ENCODE data around the gene APOD. TPM values are rescaled to one million over a fixed set of nuclear protein-coding genes. Genes with fewer than 3 reads are reported as not detected.
"Not testable (repeated sequence)": the region's sequence is repeated elsewhere in the genome, so short reads cannot be mapped to it uniquely, and the experiment has no call there.

APOD gene
- total and polyA plus RNA-seq, 2 of the 4 experiments (the other 2 are of a cell fraction) = 0.36 TPM; not detected in 1

- no peaks in the 10 kb centered on the region for H3K79me1 ChIP-seq (ENCODE audit: low read depth in 1 of 2, low read length in 2 of 2)
- dilution Hi-C loops (cut with HindIII; ENCODE audit: low sequenced_read_pairs, unreplicated experiment) = no loop called here
- H3K9me1 ChIP-seq (ENCODE audit: insufficient read depth, low read length) = no peaks in the 10 kb centered on the region
- H3K14ac ChIP-seq (replicated peaks; ENCODE audit: low read depth, low read length) = no peak overlapping the region
- no peaks in the 10 kb centered on the region for H3K9me3 ChIP-seq (ENCODE audit: control insufficient read depth, insufficient read depth, low read length)
- no peak overlapping the region for H3K9ac ChIP-seq (ENCODE audit: low read depth, low read length)
- no peak overlapping the region for H2AK9ac ChIP-seq (replicated peaks; ENCODE audit: low read depth, low read length, poor library complexity)
- no peak overlapping the region for H3K23ac ChIP-seq (ENCODE audit: low read depth, low read length)
- no peak overlapping the region for H4K8ac ChIP-seq (ENCODE audit: low read depth in 2 of 2, low read length in 2 of 2)
- TF ChIP-seq MAFK (IDR thresholded peaks at IDR 0.05; ENCODE audit: low read depth, low read length) (no peak), CHD1 (IDR thresholded peaks at IDR 0.05; ENCODE audit: low read depth, low read length) (no peak), MXI1 (IDR thresholded peaks at IDR 0.05; ENCODE audit: borderline replicate concordance, low read depth, low read length) (no peak), MAZ (IDR thresholded peaks at IDR 0.05; ENCODE audit: borderline replicate concordance, low read depth, low read length) (no peak), RCOR1 (IDR thresholded peaks at IDR 0.05; ENCODE audit: insufficient replicate concordance, low read length) (no peak), CTCF (conservative IDR thresholded peaks at IDR 0.05; ENCODE audit: low read depth, low read length) (no peak), RAD21 (IDR thresholded peaks at IDR 0.05; ENCODE audit: low read length) (no peak)
- ATAC-seq (ENCODE audit: low read depth) (no peak), DNase-seq (no peak)
- no peak overlapping the region for H3K4me2 ChIP-seq (ENCODE audit: low read depth, low read length)
- H2AK5ac ChIP-seq (ENCODE audit: low read depth, low read length) = no peak overlapping the region
- in situ Hi-C loops (cut with MboI; ENCODE audit: low sequenced_read_pairs) = no loop called here
- CTCF ChIA-PET = no interaction called here
- no peak overlapping the region for H2BK5ac ChIP-seq (ENCODE audit: low read depth, low read length, poor library complexity, severe bottlenecking)
- H3K56ac ChIP-seq (ENCODE audit: extremely low read depth, insufficient read depth, low read length) = no peak overlapping the region
- H3K4me1 ChIP-seq (ENCODE audit: control insufficient read depth, insufficient read depth, low read length) = no peaks in the 10 kb centered on the region
- no peaks in the 10 kb centered on the region for H3K36me3 ChIP-seq (ENCODE audit: control insufficient read depth, insufficient read depth, low read length)
- POLR2A ChIA-PET (ENCODE audit: unreplicated experiment) = no interaction called here
- no peak overlapping the region for H3K27ac ChIP-seq (ENCODE audit: insufficient read depth, low read length)
- no peak overlapping the region for H3K18ac ChIP-seq (ENCODE audit: low read depth, low read length)
- BruUV-seq (replicated peaks) = no TSS peak
- H4K91ac ChIP-seq (ENCODE audit: insufficient read depth, low read depth, low read length) = no peak overlapping the region
- no CpG with 5 or more reads among the region's 2 CpGs for WGBS, 2 experiments (ENCODE audit: extremely low coverage in 2 of 2, insufficient read length in 1 of 2)
- intact Hi-C loops (cut with micrococcal nuclease) = no loop called here
- H4K20me1 ChIP-seq (ENCODE audit: insufficient read depth, low read length) = no peaks in the 10 kb centered on the region
- H2BK20ac ChIP-seq (ENCODE audit: low read depth, low read length) = no peak overlapping the region
- H2AFZ ChIP-seq (replicated peaks; ENCODE audit: low read length, poor library complexity) = no peak overlapping the region
- no peak overlapping the region for H2BK120ac ChIP-seq (ENCODE audit: low read depth, low read length)
- H3K4ac ChIP-seq (ENCODE audit: low read depth, low read length) = no peak overlapping the region
- no peak overlapping the region for H3K4me3 ChIP-seq (ENCODE audit: insufficient read depth, low read depth, low read length)
- H3K27me3 ChIP-seq (ENCODE audit: control insufficient read depth, insufficient read depth, low read length) = peaks cover 13% of the 10 kb centered on the region
- no peak overlapping the region for H4K5ac ChIP-seq (ENCODE audit: low read depth, low read length)
- H2BK15ac ChIP-seq (ENCODE audit: low read depth, low read length) = no peak overlapping the region
Observed at GRCh38 chr3:195601382-195601781, 17.6 kb upstream of the APOD start.

GRCh38 chr3:195599926-195600325, 16.2 kb upstream of the APOD start:
- H3K9me3 ChIP-seq (ENCODE audit: control insufficient read depth, insufficient read depth, low read length); H4K91ac ChIP-seq (ENCODE audit: insufficient read depth, low read depth, low read length); H2BK5ac ChIP-seq (ENCODE audit: low read depth, low read length, poor library complexity, severe bottlenecking); H3K9me1 ChIP-seq (ENCODE audit: insufficient read depth, low read length); H3K36me3 ChIP-seq (ENCODE audit: control insufficient read depth, insufficient read depth, low read length); CTCF ChIA-PET; H2BK20ac ChIP-seq (ENCODE audit: low read depth, low read length); H3K4ac ChIP-seq (ENCODE audit: low read depth, low read length); H4K5ac ChIP-seq (ENCODE audit: low read depth, low read length); H3K79me1 ChIP-seq (ENCODE audit: low read depth in 1 of 2, low read length in 2 of 2); dilution Hi-C loops (cut with HindIII; ENCODE audit: low sequenced_read_pairs, unreplicated experiment); H2AK9ac ChIP-seq (replicated peaks; ENCODE audit: low read depth, low read length, poor library complexity); ATAC-seq (ENCODE audit: low read depth); H3K9ac ChIP-seq (ENCODE audit: low read depth, low read length); DNase-seq; BruUV-seq (replicated peaks); intact Hi-C loops (cut with micrococcal nuclease); H3K4me3 ChIP-seq (ENCODE audit: insufficient read depth, low read depth, low read length); H3K23ac ChIP-seq (ENCODE audit: low read depth, low read length); H3K4me2 ChIP-seq (ENCODE audit: low read depth, low read length); H3K4me1 ChIP-seq (ENCODE audit: control insufficient read depth, insufficient read depth, low read length); H3K56ac ChIP-seq (ENCODE audit: extremely low read depth, insufficient read depth, low read length); H3K18ac ChIP-seq (ENCODE audit: low read depth, low read length); H2BK120ac ChIP-seq (ENCODE audit: low read depth, low read length); in situ Hi-C loops (cut with MboI; ENCODE audit: low sequenced_read_pairs); H3K14ac ChIP-seq (replicated peaks; ENCODE audit: low read depth, low read length); H3K27ac ChIP-seq (ENCODE audit: insufficient read depth, low read length); H2BK15ac ChIP-seq (ENCODE audit: low read depth, low read length); H2AFZ ChIP-seq (replicated peaks; ENCODE audit: low read length, poor library complexity); H4K20me1 ChIP-seq (ENCODE audit: insufficient read depth, low read length); H4K8ac ChIP-seq (ENCODE audit: low read depth in 2 of 2, low read length in 2 of 2); POLR2A ChIA-PET (ENCODE audit: unreplicated experiment); H2AK5ac ChIP-seq (ENCODE audit: low read depth, low read length): not testable (repeated sequence)
- 76% methylated on average over 5 of the region's 23 CpGs; no CpG with 5 or more reads in 1 of the 2 experiments for WGBS, 2 experiments (ENCODE audit: extremely low coverage in 2 of 2, insufficient read length in 1 of 2)
- peaks cover 17% of the 10 kb centered on the region for H3K27me3 ChIP-seq (ENCODE audit: control insufficient read depth, insufficient read depth, low read length)

All from IMR-90 (cell line).